GM12892 (cell line): ENCODE results near the gene PNPO.
"Not testable (repeated sequence)": the region's sequence is repeated elsewhere in the genome, so short reads cannot be mapped to it uniquely, and the experiment has no call there.

Experiments used
- DNase-seq: peaks from one replicate; pipeline ENCODE4 v3.0.0; 2011; ENCODE audit not compliant: insufficient read length
- FAIRE-seq: peaks from 2 replicates; lab custom pipeline; 2011; peaks lifted over from hg19 to GRCh38; lab: Jason Lieb, UNC
- POLR2A ChIP-seq: IDR thresholded peaks from 2 replicates; pipeline ENCODE4 v1.6.1; 2011; ENCODE audit warnings: low read depth, low read length, control low read depth
- POLR2AphosphoS5 ChIP-seq: IDR thresholded peaks from 2 replicates; pipeline ENCODE4 v1.6.1; 2011; ENCODE audit warnings: low read depth, low read length, control low read depth
- TAF1 ChIP-seq: IDR thresholded peaks from 2 replicates; pipeline ENCODE4 v1.6.1; 2011; ENCODE audit warnings: low read depth, mild to moderate bottlenecking, control low read depth, low read length, borderline replicate concordance

PNPO gene

DNA sequence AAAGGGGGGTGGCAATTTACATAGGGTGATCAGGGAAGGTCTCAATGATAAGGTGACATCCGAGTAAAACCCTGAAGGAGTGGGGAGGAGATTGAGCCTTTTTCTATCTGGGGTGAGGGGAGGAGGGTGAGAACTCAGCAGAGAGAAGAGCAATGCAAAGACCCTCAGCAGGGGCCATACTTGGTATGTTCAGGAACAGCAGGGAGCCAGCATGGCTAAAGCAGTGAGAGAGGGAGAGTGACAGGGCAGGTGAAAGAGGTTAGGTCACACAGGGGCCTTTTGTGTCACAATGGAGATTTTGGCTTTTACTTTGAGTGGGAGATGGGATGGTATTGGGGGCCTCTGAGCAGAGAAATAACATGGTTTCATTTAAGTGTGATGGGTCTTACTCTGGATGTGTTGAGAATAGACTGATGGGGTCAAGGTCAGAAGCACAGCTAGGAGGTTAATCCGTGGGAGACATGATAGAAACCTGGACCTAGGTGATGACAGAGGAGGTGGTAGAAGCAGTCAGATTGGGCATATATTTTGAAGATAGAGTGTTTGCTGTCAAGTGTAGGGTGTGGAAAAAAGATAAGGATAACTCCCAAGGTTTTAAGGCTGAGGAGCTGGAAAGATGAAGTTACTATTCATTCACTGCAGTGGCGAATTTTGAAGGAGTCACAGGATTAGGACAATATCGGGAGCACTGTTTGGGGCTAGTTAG is 39.2 kb upstream of the PNPO start:
- FAIRE-seq: no peak
- TF ChIP-seq TAF1: no peak
- no peak for TF ChIP-seq POLR2AphosphoS5
- no peak for TF ChIP-seq POLR2A
- no peak for DNase-seq

DNA sequence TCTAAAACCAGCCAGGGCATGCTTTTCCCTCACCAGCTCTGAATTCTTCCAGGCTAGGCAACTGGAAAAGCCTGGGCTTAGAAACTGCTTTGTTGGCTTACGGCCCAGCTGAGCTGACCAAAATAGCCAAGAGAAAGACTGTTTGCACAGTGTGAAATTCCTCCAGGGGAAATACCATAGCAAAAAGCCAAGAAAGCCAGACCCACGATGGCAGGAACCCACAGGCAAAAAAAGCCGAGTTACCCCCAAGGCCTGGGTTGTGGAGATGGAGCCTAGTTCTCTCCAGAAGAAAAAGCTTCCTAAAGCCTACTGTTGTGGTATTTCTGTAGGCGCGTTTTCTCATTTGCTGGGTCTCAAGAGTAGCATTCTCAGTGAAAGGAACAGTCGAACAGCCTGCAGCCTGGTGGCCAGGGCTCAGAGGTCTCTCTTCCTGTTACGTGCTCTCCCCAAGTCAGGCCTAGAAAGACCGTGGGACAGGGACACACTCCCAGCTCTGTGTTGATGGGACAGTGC is 36.1 kb upstream of the PNPO start:
- FAIRE-seq (no peak), DNase-seq (no peak)
- TF ChIP-seq POLR2AphosphoS5 (no peak), TAF1 (no peak), POLR2A (no peak)

DNA sequence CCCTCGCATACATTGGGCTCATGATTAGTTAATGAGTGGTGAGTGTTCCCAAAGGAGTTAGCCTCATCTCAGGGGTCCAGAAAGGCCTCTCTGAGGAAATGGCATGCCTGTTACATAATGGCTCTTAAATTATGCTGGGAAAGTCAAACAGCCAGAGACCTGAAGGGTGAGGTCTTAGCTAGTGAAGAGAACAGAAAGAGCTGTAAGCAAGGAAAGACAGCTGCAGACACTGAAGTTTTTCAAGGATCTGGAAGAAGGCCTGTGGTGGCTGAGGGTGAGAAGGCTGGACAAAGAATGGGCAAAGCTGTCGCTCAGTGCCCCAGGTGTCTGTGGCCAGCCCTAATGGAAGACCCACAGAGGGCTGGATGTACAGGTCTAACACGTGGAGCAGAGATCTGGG is 34.9 kb upstream of the PNPO start:
- no peak for TF ChIP-seq POLR2A
- no peak for TF ChIP-seq TAF1
- 0 out of 2 replicates have a peak, but pooled peaks have one; percentile 41 for TF ChIP-seq POLR2AphosphoS5
- no peak for DNase-seq
- no peak for FAIRE-seq

DNA sequence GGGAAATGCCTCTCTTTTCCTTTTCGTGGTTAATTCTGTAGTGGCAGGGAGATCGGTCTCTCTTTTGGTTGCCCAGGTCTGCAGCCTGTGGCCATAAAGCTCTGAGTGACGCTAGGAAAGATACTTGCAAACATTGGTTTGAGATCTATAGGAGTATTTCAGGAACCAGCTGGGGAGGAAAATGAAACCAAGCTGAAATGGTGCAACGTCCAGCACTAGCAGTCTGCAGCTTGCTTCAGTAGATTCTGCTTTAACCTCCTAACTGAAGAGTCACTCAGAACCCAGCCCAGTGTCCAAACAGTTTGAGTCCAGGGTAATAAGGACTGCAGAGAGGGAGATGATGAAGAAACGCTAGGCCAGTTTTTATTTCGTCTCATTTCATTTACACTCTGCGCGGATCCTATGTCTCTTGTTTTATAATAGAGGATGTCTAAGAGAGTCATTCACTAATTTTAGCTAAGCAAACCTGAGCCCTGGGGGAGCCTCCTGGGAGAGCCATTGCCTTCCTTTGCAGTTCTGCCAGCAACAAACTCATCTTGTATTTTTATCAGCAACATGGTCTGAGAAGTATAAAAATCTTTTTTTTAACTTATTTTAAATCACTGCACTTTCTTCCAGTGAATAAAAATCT is 33.3 kb upstream of the PNPO start:
- TF ChIP-seq POLR2A: no peak
- TF ChIP-seq POLR2AphosphoS5: no peak
- TF ChIP-seq TAF1: no peak
- DNase-seq: no peak
- FAIRE-seq: no peak

DNA sequence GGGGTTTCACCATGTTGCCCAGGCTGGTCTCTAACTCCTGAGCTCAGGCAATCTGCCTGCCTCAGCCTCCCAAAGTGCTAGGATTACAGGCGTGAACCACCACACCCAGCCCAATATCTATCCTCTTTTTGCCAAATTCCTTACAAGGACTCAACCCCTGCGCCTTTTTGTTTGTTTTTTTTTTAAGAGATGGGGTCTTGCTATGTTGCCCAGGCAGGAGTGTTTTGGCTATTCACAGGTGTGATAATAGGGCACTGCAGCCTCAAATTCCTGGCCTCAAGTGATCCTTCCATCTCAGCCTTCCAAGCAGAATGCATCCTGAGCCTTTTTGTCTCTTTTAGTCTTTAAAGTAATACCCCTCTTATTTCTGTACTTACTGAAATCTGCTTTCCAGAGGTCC is 28.3 kb upstream of the PNPO start:
- FAIRE-seq: no peak
- TF ChIP-seq POLR2A: no peak
- TF ChIP-seq TAF1: no peak
- TF ChIP-seq POLR2AphosphoS5: no peak
- DNase-seq: no peak

DNA sequence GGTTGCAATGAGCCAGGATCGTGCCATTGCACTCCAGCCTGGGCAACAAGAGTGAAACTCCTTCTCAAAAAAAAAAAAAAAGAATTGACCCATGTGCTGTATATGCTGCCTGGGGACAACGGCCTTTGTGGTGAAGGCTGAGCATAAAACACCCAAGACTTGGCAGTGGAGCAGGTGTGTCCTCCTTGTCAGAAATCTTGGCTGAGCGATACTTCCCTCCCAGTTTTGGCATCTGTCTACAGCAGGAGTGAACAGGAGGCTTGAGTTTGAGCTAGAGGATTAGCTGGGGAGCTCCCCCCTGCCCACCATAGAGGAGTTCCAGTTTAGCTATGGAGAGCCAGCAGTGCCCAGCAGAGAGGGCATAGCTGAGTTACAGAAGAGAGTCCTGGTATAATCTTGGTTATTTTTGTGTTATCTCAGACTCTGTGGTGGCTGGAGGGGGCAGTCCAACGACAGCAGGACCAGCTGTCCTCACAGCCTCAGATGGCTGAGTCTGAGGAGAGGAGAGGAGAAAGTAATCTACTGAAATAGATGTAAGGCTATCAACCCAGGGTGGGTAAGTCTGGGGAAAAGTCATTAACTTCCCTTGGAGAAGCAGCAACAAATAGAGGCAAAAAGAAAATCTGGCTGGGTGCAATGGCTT is 26.9 kb upstream of the PNPO start:
- TF ChIP-seq POLR2A (no peak), TAF1 (no peak), POLR2AphosphoS5 (no peak)
- DNase-seq: no peak
- no peak for FAIRE-seq

DNA sequence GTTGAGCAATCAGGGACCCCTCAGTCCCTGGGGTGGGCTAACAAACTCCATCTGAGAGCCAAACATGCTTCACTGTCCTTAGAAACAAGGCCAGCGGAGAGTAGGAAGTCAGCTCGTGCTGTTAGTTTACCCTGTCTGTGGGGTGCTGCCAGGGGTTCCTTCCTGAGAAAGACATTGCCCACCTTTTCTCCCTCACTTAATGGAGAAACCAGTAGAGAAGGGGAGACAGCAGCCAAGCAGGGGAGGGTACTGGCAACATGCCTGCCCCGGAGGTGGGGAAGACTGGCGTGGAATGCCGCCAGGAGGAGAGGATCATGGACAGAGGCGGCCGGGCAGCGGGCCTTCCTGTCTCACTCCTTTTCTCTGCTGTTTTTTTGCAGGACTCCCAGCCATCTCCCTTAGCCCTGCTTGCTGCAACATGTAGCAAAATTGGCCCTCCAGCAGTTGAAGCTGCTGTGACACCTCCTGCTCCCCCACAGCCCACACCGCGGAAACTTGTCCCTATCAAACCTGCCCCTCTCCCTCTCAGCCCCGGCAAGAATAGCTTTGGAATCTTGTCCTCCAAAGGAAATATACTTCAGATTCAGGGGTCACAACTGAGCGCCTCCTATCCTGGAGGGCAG is 25.5 kb upstream of the PNPO start:
- no peak for DNase-seq
- no peak for TF ChIP-seq TAF1
- no peak for TF ChIP-seq POLR2A
- no peak for TF ChIP-seq POLR2AphosphoS5
- FAIRE-seq: no peak

DNA sequence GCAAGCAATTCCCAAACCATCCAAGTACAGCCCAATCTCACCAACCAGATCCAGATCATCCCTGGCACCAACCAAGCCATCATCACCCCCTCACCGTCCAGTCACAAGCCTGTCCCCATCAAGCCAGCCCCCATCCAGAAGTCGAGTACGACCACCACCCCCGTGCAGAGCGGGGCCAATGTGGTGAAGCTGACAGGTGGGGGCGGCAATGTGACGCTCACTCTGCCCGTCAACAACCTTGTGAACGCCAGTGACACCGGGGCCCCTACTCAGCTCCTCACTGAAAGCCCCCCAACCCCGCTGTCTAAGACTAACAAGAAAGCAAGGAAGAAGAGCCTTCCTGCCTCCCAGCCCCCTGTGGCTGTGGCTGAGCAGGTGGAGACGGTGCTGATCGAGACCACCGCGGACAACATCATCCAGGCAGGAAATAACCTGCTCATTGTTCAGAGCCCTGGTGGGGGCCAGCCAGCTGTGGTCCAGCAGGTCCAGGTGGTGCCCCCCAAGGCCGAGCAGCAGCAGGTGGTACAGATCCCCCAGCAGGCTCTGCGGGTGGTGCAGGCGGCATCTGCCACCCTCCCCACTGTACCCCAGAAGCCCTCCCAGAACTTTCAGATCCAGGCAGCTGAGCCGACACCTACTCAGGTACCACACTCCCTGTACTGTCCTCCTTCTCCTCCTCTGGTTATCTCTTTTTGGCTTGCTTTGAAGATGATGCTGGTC is 24.7 kb upstream of the PNPO start:
- FAIRE-seq (no peak), DNase-seq (no peak)

DNA sequence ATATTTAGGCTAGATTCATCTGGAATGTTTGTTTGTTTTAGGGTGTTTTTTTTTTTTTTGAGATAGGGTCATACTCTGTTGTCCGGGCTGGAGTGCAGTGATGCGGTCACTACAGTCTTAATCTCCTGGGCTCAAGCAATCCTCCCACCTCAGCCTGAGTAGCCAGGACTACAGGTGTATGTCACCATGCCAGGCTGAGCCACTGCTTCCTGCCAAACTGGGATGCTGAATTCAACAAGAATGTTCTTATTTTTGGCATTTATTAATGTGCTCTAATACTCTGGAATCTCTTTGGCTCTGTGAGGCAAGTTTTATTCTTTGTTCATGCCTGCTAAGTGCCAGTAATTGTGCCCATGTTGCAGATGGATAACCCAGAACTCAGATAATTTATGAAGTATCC is 23.8 kb upstream of the PNPO start:
- no peak for TF ChIP-seq POLR2AphosphoS5
- TF ChIP-seq TAF1: no peak
- no peak for TF ChIP-seq POLR2A
- FAIRE-seq (no peak), DNase-seq (no peak)

More for the DNA sequence above, 24.7 kb upstream of the PNPO start:
- no peak for TF ChIP-seq POLR2AphosphoS5
- no peak for TF ChIP-seq TAF1
- no peak for TF ChIP-seq POLR2A

DNA sequence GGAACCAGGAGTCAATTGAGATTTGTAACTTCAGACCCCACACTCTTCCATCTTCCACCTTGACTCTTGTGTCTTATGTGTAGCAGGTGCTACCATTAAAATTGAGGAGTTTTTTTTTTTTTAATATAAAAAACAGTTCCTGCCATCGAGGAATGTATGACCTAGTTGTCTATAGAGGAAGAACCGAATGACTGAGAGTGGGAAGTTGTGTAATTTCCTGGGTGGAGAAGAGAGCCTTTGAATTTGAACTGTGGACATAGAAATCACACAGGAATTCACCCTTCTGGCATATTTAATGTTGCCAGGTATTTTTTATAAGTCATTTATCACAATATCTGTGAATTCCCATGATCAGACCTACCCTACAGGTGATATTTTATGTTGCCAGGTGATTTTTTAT is 23.4 kb upstream of the PNPO start:
- TF ChIP-seq POLR2A: no peak
- no peak for TF ChIP-seq TAF1
- no peak for TF ChIP-seq POLR2AphosphoS5
- FAIRE-seq: no peak
- DNase-seq: no peak

DNA sequence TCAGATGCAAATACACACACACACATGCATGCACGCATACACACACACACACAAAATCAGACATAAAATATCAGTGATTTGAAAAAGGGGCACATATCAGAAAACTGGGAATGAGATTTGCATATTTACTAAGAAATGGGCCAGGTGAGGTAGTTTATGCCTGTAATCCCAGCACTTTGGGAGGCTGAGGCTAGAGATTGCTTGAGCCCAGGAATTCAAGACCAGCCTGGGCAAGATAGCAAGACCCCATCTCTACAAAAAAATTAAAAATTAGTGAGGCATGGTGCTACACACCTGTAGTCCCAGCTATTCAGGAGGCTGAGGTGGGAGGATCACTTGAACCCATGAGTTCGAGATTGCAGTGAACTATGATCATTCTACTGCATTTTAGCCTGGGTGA is 22.4 kb upstream of the PNPO start:
- no peak for DNase-seq
- TF ChIP-seq POLR2AphosphoS5: no peak
- no peak for TF ChIP-seq POLR2A
- no peak for TF ChIP-seq TAF1
- no peak for FAIRE-seq

DNA sequence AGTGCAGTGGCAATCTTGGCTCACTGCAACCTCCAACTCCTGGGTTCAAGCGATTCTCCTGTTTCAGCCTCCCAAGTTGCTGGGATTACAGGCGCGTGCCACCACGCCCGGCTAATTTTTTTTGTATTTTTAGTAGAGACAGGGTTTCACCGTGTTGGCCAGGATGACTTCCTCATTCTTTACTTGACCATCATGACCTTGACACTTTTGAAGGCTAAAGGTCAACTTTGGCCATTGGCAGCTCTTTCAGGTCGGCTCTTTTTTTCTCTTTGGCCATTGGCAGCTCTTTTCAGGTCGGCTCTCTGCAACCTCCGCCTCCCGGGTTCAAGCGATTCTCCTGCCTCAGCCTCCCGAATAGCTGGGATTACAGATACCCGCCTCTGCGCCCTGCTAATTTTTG is 21.5 kb upstream of the PNPO start:
- not testable (repeated sequence) for FAIRE-seq, DNase-seq
